Measurements from ENCODE around the gene ABHD5. TPM values are rescaled to one million over a fixed set of nuclear protein-coding genes. Genes with fewer than 3 reads are reported as not detected.

Gene ABHD5
- total RNA-seq, 1 donor from 2014 or later, result 19.0 TPM

GRCh38 chr3:43762451-43762850 lies 71.7 kb downstream of the ABHD5 start:
- Mint-ChIP-seq H3K4me3 (no peak overlapping the region), H3K9me3 (no peaks in the 10 kb centered on the region), H3K27me3 (peaks cover 7% of the 10 kb centered on the region), H3K27ac (no peak overlapping the region), H3K4me1 (peaks cover 5% of the 10 kb centered on the region), H3K36me3 (ENCODE audit: low read depth) (no peaks in the 10 kb centered on the region)
- intact Hi-C loops (cut with micrococcal nuclease), result no loop called here
- DNase-seq, result no peak

DNA sequence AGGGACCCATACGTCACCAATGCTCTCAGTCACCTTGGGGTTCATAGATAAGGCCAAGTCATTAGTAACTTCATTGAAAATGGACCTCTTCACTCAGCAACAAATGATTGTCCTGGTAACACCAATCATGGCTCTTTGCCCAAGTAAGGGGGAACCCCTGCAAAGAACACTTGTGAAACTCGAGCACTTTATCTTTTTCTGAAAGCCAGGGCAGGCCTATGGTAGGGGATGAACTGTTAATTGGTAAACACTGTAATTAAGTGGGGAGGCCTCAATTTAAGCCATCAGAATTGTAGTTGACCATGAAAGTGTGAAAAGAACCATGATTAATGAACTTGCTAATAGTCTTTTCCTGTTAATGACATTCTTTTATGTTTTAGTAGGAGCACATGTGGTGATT lies 73.3 kb downstream of the ABHD5 start:
- DNase-seq, result no peak
- no peak overlapping the region for H3K27ac Mint-ChIP-seq
- no peaks in the 10 kb centered on the region for H3K9me3 Mint-ChIP-seq
- peaks cover 19% of the 10 kb centered on the region for H3K27me3 Mint-ChIP-seq
- intact Hi-C loops (cut with micrococcal nuclease), result no loop called here
- H3K36me3 Mint-ChIP-seq (ENCODE audit: low read depth), result no peaks in the 10 kb centered on the region
- no peak overlapping the region for H3K4me3 Mint-ChIP-seq
- H3K4me1 Mint-ChIP-seq, result peaks cover 5% of the 10 kb centered on the region

DNA sequence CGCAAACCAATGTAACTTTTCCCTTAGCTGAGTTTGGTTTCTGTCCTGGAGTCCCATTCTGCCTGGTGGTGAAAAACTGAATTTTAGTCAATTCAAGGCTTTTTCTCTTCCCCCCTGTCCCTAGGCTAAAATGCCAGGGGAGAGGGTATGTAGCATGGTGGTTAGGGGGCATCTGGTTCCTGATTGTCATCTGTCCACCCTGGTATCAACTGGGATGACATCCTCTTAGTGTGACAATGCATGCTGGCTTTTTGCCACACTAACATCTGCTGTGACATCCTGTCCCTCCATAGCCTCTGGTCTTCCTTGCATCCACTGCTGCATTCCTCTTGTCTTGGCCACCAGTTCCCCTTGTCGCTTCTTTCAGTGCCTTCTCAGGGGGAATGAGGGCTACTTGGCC lies 73.7 kb downstream of the ABHD5 start:
- Mint-ChIP-seq H3K27ac (no peak overlapping the region), H3K27me3 (peaks cover 19% of the 10 kb centered on the region), H3K9me3 (no peaks in the 10 kb centered on the region), H3K36me3 (ENCODE audit: low read depth) (no peaks in the 10 kb centered on the region), H3K4me1 (peaks cover 6% of the 10 kb centered on the region), H3K4me3 (no peak overlapping the region)
- intact Hi-C loops (cut with micrococcal nuclease), result no loop called here
- DNase-seq, result no peak

GRCh38 chr3:43765521-43765971 lies 74.8 kb downstream of the ABHD5 start:
- intact Hi-C loops (cut with micrococcal nuclease), result no loop called here
- Mint-ChIP-seq H3K9me3 (no peaks in the 10 kb centered on the region), H3K36me3 (ENCODE audit: low read depth) (no peaks in the 10 kb centered on the region), H3K4me1 (peaks cover 7% of the 10 kb centered on the region), H3K27ac (no peak overlapping the region), H3K4me3 (no peak overlapping the region), H3K27me3 (peaks cover 19% of the 10 kb centered on the region)
- no peak for DNase-seq

DNA sequence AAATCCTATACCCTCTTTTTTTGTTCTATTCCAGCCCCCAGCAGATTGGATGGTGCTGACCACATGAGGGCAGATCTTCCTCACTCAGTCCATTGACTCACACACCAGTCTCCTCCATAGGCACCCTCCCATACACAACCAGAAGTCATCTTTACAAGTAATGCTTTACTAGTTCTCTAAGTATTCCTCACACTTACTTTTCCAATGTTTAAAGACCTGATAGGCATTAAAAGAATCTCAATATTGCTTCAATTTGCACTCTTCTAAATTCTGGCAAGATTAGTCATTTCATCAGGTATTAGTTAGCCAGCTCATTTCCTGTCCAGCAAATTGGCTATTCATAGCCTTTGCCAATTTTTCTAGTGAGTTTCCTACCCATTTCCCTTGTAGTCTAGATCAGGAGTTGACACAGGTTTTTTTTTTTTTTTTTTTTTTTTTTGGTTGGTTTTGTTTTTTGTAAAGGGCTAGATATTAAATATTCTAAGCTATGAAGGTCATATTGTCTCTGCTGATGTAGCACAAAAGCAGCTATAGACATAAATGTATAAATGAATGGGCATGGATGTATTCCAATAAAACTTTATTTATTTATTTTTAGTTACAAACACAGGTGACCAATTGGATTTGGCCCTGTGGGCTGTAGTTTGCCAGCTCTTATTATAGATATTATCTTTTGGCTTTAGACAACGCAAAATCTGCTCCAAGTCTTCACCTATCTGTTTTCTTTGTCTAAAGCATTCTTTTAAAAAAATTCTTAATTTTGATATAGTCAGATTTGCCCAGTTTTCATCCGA lies 76.1 kb downstream of the ABHD5 start:
- intact Hi-C loops (cut with micrococcal nuclease), result no loop called here
- H3K27ac Mint-ChIP-seq, result no peak overlapping the region
- peaks cover 27% of the 10 kb centered on the region for H3K27me3 Mint-ChIP-seq
- no peak for DNase-seq
- no peaks in the 10 kb centered on the region for H3K9me3 Mint-ChIP-seq
- no peak overlapping the region for H3K4me3 Mint-ChIP-seq
- H3K4me1 Mint-ChIP-seq, result peaks cover 15% of the 10 kb centered on the region
- H3K36me3 Mint-ChIP-seq (ENCODE audit: low read depth), result no peaks in the 10 kb centered on the region

DNA sequence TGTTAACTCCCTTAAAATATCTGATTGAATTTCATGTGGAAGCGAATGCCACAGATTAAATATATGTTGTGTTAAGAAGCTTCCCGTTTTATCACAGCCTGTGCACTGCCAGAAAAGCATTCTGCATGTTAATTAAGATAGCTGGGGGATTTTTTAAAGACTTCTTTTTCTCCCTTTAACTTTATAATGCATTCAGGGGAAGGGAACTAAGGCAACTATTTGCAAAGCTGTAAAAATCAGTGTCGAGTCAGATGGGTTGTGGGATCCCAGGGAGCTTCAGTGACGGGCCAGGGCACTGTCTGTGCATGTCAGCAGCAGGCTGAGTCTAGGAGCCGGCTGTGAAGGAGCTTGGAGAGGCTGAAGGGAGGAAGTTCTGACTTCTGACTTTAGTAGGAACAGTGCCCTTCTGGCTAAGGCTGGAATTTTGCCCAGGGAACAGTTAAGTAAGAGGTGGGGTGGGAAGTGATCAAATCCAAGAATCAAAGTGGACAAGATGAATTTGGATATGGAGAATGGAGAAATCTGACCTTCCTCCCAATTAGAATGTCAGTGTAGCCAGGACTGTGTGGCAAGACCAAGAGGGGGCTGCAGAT lies 77.7 kb downstream of the ABHD5 start:
- Mint-ChIP-seq H3K9me3 (no peaks in the 10 kb centered on the region), H3K4me1 (peaks cover 13% of the 10 kb centered on the region), H3K27ac (no peak overlapping the region), H3K27me3 (peaks cover 27% of the 10 kb centered on the region), H3K36me3 (ENCODE audit: low read depth) (no peaks in the 10 kb centered on the region), H3K4me3 (no peak overlapping the region)
- no peak for DNase-seq
- intact Hi-C loops (cut with micrococcal nuclease), result no loop called here

GRCh38 chr3:43769097-43769884 lies 78.6 kb downstream of the ABHD5 start:
- Mint-ChIP-seq H3K4me1 (peaks cover 16% of the 10 kb centered on the region), H3K4me3 (no peak overlapping the region), H3K27ac (no peak overlapping the region), H3K27me3 (peaks cover 27% of the 10 kb centered on the region), H3K9me3 (no peaks in the 10 kb centered on the region), H3K36me3 (ENCODE audit: low read depth) (no peaks in the 10 kb centered on the region)
- intact Hi-C loops (cut with micrococcal nuclease), result no loop called here
- DNase-seq, result peak; percentile 90

DNA sequence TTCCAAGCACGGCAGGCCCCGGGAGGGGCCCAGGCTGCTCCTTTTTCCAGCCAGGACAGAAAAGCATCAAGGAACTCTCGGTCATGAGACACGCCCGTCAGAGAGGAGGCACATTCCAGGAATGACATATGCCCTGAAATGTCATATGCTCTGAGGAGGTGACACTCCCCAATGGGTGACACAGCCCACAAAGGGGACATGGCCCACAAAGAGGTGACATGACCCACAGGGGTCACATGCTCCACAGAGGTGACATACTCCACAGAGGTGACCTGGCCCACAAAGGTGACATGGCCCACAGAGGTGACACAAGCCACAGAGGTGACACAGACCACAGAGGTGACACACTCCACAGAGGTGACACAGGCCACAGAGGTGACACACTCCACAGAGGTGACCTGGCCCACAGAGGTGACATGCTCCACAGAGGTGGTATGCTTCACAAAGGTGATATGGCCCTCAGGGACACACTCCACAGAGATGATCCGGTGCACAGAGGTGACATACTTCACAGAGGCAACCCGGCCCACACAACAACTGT lies 79.2 kb downstream of the ABHD5 start:
- intact Hi-C loops (cut with micrococcal nuclease), result no loop called here
- Mint-ChIP-seq H3K27ac (no peak overlapping the region), H3K36me3 (ENCODE audit: low read depth) (no peaks in the 10 kb centered on the region), H3K27me3 (peaks cover 27% of the 10 kb centered on the region), H3K4me3 (no peak overlapping the region), H3K9me3 (no peaks in the 10 kb centered on the region), H3K4me1 (peaks cover 16% of the 10 kb centered on the region)
- peak; percentile 58 for DNase-seq

GRCh38 chr3:43770426-43771103 lies 79.8 kb downstream of the ABHD5 start:
- Mint-ChIP-seq H3K4me3 (no peak overlapping the region), H3K9me3 (no peaks in the 10 kb centered on the region), H3K36me3 (ENCODE audit: low read depth) (no peaks in the 10 kb centered on the region), H3K27me3 (peaks cover 27% of the 10 kb centered on the region), H3K4me1 (peaks cover 16% of the 10 kb centered on the region), H3K27ac (no peak overlapping the region)
- no peak for DNase-seq
- intact Hi-C loops (cut with micrococcal nuclease), result no loop called here

GRCh38 chr3:43771610-43772009 lies 80.9 kb downstream of the ABHD5 start:
- Mint-ChIP-seq H3K27ac (no peak overlapping the region), H3K27me3 (peaks cover 26% of the 10 kb centered on the region), H3K36me3 (ENCODE audit: low read depth) (no peaks in the 10 kb centered on the region), H3K9me3 (no peaks in the 10 kb centered on the region), H3K4me1 (peaks cover 16% of the 10 kb centered on the region), H3K4me3 (no peak overlapping the region)
- DNase-seq, result no peak
- intact Hi-C loops (cut with micrococcal nuclease), result no loop called here

GRCh38 chr3:43773273-43774094 lies 82.7 kb downstream of the ABHD5 start:
- no peak overlapping the region for H3K4me3 Mint-ChIP-seq

DNA sequence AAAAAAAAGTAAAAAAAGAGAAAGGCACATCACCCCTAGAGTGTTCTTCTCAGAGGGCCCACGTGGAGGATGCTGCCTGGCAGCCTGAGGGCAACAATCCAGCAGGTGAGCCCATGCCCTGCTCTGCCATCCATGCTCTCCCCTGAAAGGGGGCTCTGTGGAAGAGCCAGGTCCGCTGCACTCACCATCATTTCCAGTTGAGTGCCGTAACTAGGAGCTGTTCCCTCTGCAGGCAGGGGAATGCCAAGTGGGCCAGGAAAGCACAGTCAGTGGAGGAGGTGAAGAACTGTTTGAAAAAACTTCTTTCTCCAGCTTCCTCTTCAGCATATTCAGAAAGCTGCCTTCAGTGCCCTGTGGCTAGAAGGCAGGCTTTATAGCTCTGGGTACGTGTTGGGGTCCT lies 84.1 kb downstream of the ABHD5 start:
- no peak for DNase-seq
- H3K9me3 Mint-ChIP-seq, result no peaks in the 10 kb centered on the region
- H3K36me3 Mint-ChIP-seq (ENCODE audit: low read depth), result no peaks in the 10 kb centered on the region
- peaks cover 12% of the 10 kb centered on the region for H3K4me1 Mint-ChIP-seq
- intact Hi-C loops (cut with micrococcal nuclease), result no loop called here
- H3K4me3 Mint-ChIP-seq, result no peak overlapping the region
- no peak overlapping the region for H3K27ac Mint-ChIP-seq
- peaks cover 13% of the 10 kb centered on the region for H3K27me3 Mint-ChIP-seq

More at GRCh38 chr3:43773273-43774094, 82.7 kb downstream of the ABHD5 start:
- Mint-ChIP-seq H3K27ac (peak overlapping the region; percentile 15), H3K4me1 (peaks cover 16% of the 10 kb centered on the region), H3K27me3 (peaks cover 15% of the 10 kb centered on the region), H3K9me3 (no peaks in the 10 kb centered on the region), H3K36me3 (ENCODE audit: low read depth) (no peaks in the 10 kb centered on the region)
- intact Hi-C loops (cut with micrococcal nuclease), result no loop called here
- no peak for DNase-seq

DNA sequence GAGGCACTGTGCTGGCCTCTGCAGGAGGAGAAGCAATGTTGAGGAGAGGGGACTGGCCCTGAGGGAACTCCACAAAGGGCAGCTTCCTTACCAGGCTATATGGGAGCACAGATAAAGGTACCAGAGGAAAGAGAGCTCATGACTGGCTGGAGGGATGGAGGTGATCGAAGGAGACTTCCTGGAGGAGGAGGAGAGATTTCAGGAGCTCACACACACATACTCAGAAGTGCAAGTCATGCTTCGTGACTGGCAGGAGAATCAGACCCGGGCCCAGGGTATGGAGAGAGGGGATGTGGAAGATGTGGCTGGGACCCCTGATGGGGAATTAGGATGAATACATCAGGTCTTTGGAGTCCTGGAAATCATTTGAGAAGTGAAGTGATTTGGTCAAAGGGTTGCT lies 85.4 kb downstream of the ABHD5 start:
- Mint-ChIP-seq H3K27ac (no peak overlapping the region), H3K4me3 (no peak overlapping the region), H3K9me3 (no peaks in the 10 kb centered on the region), H3K4me1 (peaks cover 7% of the 10 kb centered on the region), H3K27me3 (peaks cover 14% of the 10 kb centered on the region), H3K36me3 (ENCODE audit: low read depth) (no peaks in the 10 kb centered on the region)
- no peak for DNase-seq
- intact Hi-C loops (cut with micrococcal nuclease), result no loop called here
